NCI-H82 treated with DMSO at 0.1 percent for 48 hours (cell line): Measurements from ENCODE around the gene FTSJ1.

Experiments used
- DNase-seq: peaks from one replicate; lab custom pipeline; 2025; ENCODE audit not compliant: unreplicated experiment; lab: John Stamatoyannopoulos, UW

The FTSJ1 gene

DNA sequence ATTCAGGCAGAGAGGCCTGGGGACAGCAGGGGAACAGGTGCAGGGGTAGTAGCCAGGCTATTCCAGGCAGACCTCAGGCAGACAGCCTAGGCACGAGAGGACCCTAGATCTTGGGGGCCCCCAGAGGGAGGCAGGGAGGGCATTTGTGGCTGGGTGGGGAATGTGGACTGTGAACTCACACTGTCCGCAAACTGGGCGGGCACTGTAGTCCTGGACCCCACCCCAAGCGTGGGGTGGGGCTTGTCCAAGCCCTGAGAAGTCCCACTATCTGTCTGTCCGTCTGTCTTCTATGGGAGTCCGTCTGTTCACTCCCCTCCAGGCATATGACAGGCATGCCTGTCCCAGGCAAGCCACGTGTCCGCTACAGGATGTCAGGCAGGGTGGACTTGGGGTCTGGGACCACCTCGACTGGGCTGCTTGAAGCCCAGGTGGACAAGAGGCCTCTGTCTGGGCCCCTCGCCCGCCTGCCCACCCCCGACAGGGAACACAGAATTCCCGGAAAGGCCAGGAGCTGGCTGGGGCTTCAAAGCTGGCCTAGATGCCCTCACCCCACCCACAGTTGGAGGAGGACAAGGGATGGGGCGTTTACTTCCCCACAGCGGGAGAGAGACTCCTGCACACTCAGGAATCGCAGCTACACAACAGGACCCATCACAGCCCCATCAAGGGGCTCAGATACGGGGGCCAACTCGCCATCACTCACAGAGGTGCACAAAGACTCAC is 5.7 kb upstream of the FTSJ1 start, which contains the start of gene SLC38A5:
Gene SLC38A5 (minus strand): TSS at position 151 of the 723 bp plus-strand sequence. CDS start 2,336 bp downstream, outside the sequence.
- no peak for DNase-seq

- no peak for DNase-seq
These were observed 5.2 kb upstream of the FTSJ1 start for GRCh38 chrX:48470833-48471118.

DNA sequence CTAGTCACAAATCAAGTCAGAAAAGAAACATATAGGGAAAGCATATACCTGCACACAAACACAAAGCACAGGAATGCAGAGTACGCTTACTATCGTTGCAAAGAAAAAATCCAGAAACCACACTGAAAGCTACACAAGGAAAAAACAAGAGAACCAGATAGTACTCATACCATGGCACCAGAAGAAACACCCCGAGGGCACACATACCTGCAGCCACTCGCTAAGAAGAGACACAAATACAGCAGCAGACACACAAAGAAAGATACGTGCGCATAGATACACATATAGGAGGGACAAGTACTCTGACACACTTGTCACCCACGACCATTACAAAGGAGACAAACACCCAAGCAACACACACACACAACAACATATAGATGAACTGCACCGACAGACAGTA is 4.5 kb upstream of the FTSJ1 start:
- no peak for DNase-seq

DNA sequence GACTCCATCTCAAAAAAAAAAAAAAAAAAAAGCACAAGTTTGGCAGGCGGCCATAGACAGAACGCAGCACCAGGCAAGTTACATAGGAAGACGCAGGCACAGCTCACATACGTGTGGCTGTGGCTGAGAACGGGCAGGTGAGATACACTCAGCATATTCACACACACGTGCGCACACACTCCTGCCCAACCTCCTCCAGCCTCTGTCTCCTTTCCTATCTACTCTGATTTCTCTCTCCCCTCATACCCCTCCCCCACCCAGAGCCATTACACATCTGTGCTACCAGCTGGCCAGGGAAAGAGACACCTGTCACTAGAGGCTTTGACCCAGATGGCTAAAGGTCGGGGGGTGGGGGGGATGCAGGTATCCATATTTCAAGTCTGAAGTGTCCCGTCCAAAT is 3.8 kb upstream of the FTSJ1 start:
- peak; percentile 81 for DNase-seq

DNA sequence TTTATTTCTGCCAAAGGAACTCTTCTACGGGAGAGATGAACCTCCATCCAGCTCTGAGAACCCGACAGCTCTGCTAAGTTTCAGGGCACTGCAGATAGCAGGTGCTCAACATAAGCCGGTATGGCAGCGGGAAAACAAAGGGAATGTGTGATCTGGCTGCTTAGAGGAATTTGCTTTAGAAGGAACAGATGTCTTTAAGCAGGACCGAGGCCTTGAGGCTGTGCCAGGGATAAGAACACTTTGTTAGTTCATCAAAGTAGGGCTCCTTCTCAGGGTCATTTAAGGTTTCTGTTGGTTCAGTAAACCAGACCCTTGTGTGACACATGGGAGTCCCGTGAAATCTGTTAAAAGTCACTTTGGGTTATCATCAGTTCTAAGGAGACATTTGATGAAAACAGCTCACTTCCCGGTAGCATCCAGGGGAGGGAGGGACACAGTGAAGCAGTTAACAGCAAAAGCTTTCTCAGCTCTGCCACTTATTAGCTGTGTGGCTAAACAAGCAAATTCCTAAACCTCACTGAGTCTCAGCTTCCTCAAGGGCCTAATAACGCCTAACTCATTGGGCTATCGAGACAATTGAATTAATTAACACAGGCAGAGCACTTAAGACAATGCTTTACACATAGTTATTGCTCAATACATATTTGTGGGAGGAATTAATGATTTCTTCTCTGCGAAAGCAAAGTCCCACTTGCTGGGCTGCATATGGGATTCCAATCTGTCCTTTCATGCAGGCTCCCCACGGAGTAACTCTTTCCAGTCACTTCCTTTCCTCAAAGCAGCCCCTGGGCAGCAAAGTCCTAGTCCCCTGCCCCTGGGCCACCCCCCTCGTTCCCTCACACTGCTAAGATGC is 2.9 kb upstream of the FTSJ1 start:
- DNase-seq = peak; percentile 96

DNA sequence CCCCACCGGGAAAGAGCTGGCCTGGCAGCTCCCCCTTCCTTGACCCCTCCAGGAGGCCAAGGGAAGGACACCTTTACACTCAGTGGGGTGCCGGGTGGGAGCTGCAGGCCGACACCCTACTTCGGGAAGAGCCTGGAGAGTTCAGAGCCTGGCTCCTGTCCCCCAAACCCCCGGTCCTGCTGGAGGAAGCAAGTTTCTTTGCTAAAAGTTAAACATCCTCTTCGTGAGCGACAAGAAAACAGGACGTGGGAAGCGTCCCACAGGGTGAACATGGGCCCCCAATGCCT is 2.4 kb upstream of the FTSJ1 start:
- no peak for DNase-seq

GRCh38 chrX:48474127-48474526 is 1.9 kb upstream of the FTSJ1 start:
- DNase-seq = no peak

- no peak for DNase-seq
These were observed 1.4 kb upstream of the FTSJ1 start for GRCh38 chrX:48474581-48474980.

DNA sequence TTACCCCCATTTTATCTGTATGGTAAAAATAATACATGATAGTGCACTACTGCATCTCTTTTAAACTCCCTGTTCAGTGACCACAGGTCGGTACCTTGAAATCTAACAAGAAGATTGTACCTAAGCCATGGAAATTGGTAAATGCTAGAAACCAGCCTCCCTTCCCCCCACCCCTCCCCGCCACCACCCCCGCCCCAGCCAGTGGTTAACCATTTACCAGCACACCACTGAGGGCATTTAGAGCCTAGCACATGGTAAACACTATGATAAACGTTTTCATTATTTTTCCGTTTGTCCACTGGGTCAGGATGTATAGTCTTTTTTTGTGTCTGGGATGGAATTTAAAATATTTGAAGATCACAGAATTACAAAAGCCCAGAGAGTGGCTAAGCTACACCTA is 703 bp upstream of the FTSJ1 start:
- DNase-seq = no peak

DNA sequence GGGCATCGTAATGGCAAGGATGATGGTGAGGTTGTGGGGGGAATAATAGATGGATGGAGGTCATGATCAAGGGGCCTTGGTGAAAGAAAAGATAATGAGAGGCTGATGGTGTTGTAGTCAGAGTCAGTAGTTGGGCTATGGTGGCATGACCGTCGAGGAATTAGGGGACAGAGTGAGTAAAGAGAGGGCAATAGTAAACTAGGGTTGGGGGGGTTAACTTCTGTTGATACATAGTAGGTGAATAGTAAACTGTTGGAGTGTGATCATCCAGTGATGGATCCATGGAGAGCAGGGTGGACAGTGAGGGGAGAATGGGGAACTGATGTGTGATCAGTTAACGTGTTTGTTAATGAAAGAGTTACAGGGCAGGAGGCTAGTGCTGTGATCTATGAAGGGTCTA is 920 bp downstream of the FTSJ1 start:
- DNase-seq = no peak

DNA sequence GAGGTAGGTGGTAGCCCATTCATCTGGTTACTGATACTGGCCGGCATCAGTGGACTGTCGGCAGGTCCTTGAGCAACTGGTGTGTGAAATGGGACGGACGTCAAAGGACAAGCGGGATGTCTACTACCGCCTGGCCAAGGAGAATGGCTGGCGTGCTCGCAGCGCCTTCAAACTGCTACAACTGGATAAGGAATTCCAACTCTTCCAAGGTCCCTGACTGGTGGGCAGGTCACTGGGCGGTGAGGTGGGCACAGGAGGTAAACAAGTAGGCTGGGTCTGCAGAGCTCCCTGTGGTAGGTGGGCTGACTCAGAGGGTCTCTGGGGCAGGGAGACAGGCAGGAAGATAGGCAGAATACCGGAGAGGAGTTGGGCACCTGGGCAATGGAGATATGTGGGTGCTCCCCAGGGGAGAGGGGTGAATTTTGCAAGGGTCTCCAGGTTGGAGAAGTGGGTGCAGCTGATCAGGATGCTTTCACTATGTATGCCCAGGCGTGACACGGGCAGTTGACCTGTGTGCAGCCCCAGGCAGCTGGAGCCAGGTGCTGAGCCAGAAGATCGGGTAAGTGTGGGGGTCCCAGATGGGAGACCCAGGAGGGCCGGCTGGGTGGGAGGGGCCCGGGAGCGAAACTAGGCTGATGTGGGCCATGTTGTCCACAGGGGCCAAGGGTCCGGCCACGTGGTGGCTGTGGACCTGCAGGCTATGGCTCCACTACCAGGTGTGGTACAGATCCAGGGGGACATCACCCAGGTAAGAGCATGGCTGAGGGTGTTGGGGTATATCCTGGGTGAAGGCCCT is 2.2 kb downstream of the FTSJ1 start:
- no peak for DNase-seq

GRCh38 chrX:48478806-48479205 is 2.8 kb downstream of the FTSJ1 start:
- no peak for DNase-seq

DNA sequence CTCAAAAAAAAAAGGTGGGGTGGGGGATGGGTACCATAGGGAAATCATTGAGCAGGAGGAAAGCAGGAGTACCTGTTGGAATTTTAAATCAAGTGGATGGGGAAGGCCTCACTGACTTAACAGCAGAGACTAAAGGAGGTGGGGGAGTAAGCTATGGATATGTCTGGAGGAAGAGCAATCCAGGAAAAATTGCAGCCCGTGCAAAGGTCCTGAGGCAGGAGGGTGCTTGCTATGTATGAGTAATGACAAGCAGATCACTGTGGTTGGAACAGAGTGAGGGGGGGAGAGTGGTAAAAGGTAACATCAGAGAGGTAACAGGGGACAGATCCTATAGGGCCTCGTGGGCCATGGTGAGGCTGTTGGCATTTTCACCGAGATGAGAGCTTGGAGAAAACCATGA is 4.1 kb downstream of the FTSJ1 start:
- no peak for DNase-seq

- DNase-seq = no peak
These were observed 4.6 kb downstream of the FTSJ1 start for GRCh38 chrX:48480583-48480982.

- no peak for DNase-seq
These were observed 6.5 kb downstream of the FTSJ1 start for GRCh38 chrX:48482526-48482925.

DNA sequence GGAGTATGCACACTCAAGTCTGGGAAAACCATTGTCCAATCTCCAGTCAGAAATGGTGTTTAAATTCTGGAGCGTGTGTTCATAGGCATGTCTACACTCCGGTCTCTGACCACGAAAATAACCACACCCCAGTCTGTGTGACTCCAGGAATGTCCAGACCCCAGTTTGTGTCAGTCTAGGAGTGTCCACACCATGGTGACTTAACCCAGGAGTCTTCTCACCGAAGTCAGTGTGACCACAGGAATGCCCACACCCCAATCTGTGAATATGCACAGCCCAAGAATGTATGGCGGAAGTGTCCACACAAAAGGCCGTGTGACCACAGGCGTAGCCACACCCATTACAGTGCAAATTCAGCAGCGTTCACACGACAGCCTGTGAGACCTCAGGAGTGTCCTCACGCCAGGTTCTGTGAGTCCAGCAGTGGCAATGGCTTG is 11.4 kb downstream of the FTSJ1 start:
- DNase-seq = no peak

GRCh38 chrX:48488034-48488433 is 12.0 kb downstream of the FTSJ1 start:
- DNase-seq = no peak

DNA sequence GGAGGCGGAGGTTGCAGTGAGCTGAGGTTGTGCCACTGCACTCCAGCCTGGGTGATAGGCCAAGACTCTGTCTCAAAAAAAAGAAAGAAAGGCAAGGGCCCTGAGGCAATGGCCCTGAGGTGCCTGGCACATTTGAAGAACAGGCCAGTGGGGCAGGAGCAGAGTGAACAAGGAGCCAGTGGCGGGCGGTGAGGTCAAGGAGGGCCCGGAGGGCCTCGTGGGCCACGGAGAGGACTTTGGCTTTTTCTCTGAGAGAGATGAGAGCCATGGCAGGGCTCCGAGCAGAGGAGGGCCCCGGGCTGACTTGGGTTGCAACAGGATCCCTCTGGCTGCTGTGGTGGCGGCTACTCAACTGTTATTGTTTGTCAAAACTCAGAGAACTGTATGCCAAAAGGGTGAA is 13.3 kb downstream of the FTSJ1 start:
- no peak for DNase-seq

- DNase-seq = peak; percentile 58
These were observed 13.9 kb downstream of the FTSJ1 start for GRCh38 chrX:48489892-48490291.

DNA sequence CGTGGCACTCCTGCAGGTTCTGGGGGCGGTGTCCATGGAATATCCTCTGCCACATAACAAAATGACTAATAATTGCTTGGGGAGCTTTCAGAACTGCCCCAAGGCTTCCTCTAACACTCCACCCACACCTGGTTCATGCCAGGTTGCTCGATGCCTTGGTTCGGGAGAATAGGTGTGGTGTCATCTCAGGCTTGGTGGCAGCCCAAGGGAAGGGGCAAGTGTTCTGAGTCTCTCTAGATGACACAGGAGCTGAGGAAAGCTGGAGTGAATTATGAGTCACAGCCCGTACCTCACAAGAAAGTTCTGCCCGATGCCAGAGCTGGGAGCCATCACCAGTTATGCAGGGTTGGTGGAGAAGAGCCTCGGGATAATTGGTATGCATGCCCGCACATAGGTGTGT is 14.7 kb downstream of the FTSJ1 start:
- no peak for DNase-seq

DNA sequence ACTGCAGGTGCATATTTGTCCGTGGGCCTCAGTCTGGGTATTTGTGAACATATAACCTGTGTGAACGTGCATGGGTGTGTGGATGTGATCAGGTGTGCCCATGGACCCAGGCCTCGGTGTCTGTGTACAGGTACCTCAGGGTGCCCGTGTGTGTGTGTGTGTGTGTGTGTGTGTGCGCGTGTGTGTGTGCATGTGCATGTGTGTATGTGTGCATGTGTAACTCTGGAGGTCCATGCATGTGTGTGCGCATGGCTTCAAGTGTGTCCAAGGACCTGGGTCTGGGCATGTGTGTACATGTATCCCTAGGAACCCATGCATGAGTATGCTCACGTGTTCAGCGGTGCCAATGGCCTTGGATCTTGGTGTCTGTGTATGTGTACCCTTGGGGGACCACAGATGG is 15.8 kb downstream of the FTSJ1 start:
- DNase-seq = no peak
